ENCODE data around the gene KMT2B. TPM values are rescaled to one million over a fixed set of nuclear protein-coding genes. Genes with fewer than 3 reads are reported as not detected.
A peak's percentile ranks its signal among the peaks of the same experiment; 100 is the strongest.

Gene KMT2B
- total and polyA plus RNA-seq, 9 of the 15 experiments (the other 6 are each of a cell fraction or from before 2014, with no cell fraction given) = 0.63 to 43.9 (median 8.1) TPM

GRCh38 chr19:35746531-35746930 lies 28.7 kb downstream of the KMT2B start:
- H4K20me1 ChIP-seq (replicated peaks; ENCODE audit: control insufficient read depth, insufficient read depth, low read length) = no peaks in the 10 kb centered on the region
- peaks cover 16% of the 10 kb centered on the region for H3K79me2 ChIP-seq (ENCODE audit: control insufficient read depth, insufficient read depth, low read length)
- peak overlapping the region; percentile 92 to 94 for H3K9ac ChIP-seq (ENCODE audit: insufficient read depth in 1 of 2, low read depth in 2 of 2, low read length in 2 of 2)
- TF ChIP-seq SIN3A (IDR thresholded peaks at IDR 0.05; ENCODE audit: borderline replicate concordance in 2 of 2, control insufficient read depth in 1 of 2, low read depth in 2 of 2, low read length in 2 of 2) (peak in 1 of 2 experiments; percentile 20; a peak in 1 of 4 replicates), E2F6 (IDR thresholded peaks at IDR 0.05; ENCODE audit: borderline replicate concordance in 1 of 2, extremely low read depth in 1 of 2, insufficient read depth in 1 of 2, insufficient read length in 1 of 2, low read depth in 1 of 2, low read length in 1 of 2, poor library complexity in 1 of 2, severe bottlenecking in 1 of 2) (no peak)
- no TSS peak for BruUV-seq (replicated peaks)
- H3K9me1 ChIP-seq (ENCODE audit: control insufficient read depth, insufficient read depth, low read length) = no peaks in the 10 kb centered on the region
- H3K9me3 ChIP-seq (replicated peaks; ENCODE audit: control insufficient read depth, insufficient read depth, low read depth, low read length) = no peaks in the 10 kb centered on the region
- H3K27ac ChIP-seq (ENCODE audit: extremely low read depth, low read depth, low read length) = peak overlapping the region; percentile 62; the same call in 2 of the 3 replicates
- ChIA-PET CTCF (ENCODE audit: low intra/inter-chr PET ratio) (no interaction called here), POLR2A (interaction anchor here (2.5 kb wide), 1 partner anchor 10 kb away, joined by 12 read pairs; the partner anchor contains the start of genes HSPB6 and PROSER3)
- in situ Hi-C loops (cut with MboI) (no loop called here), intact Hi-C loops (cut with micrococcal nuclease) (loop anchor here (10.0 kb wide), 1 partner anchor 102 kb away; the partner anchor contains the start of genes COX6B1 and ETV2)
- 16% methylated on average over 4 of the region's 5 CpGs for WGBS (ENCODE audit: insufficient coverage, low coverage, missing lambda C conversion rate)
- ATAC-seq (no peak), FAIRE-seq (no peak), DNase-seq (ENCODE audit: extremely low read depth in 1 of 4, low spot score in 3 of 4) (no peak)
- H3K4me3 ChIP-seq = peak overlapping the region; percentile 92
- H3K36me3 ChIP-seq (ENCODE audit: control insufficient read depth, insufficient read depth, low read length) = peaks cover 19% of the 10 kb centered on the region; the same call in 1 of the 3 replicates
- H2AFZ ChIP-seq (ENCODE audit: low read depth, low read length) = no peak overlapping the region
- H3K27me3 ChIP-seq (ENCODE audit: control insufficient read depth in 2 of 2, insufficient read depth in 2 of 2, low read length in 2 of 2) = no peaks in the 10 kb centered on the region
- H3K4me2 ChIP-seq (ENCODE audit: insufficient read depth, low read length) = peak overlapping the region; percentile 95
- peaks cover 27 to 40% of the 10 kb centered on the region in 2 experiments; a peak in 4 of 5 replicates for H3K4me1 ChIP-seq (replicated peaks in 1 of 2; ENCODE audit: control insufficient read depth in 2 of 2, insufficient read depth in 2 of 2, low read length in 2 of 2)

Measured in K562 (cell line).